OCI-LY3 (cell line): ENCODE data around the gene TMEM120A.

ENCODE experiments used
- H2AFZ ChIP-seq: fragments of 200-600, 300-600 bp; shearing (Covaris generic); 2 replicates; pipeline ENCODE4 v1.6.0; 2014; ENCODE audit warnings: antibody characterized with exemption, low read depth, low read length
- H3K27ac ChIP-seq: fragments of 200-600, 300-600 bp; sonication (generic); 2 replicates; pipeline ENCODE4 v1.5.1; 2014; ENCODE audit warnings: mild to moderate bottlenecking, low read length, moderate library complexity, mixed read lengths
- H3K27me3 ChIP-seq: fragments of 200-600, 300-600 bp; sonication (generic); 2 replicates; pipeline ENCODE4 v1.6.1; 2014; ENCODE audit warnings: low read depth, low read length, mixed read lengths
- H3K36me3 ChIP-seq: fragments of 200-600, 300-600 bp; sonication (generic); replicated peaks from 2 replicates; pipeline ENCODE3; 2014; ENCODE audit warnings: low read depth, low read length, mixed read lengths
- H3K4me1 ChIP-seq: fragments of 300-600, 200-600 bp; sonication (generic); 2 replicates; pipeline ENCODE4 v1.6.1; 2014; ENCODE audit warnings: low read length, mixed read lengths
- H3K4me2 ChIP-seq: fragments of 200-600, 300-600 bp; sonication (generic); 2 replicates; pipeline ENCODE4 v1.6.1; 2014; ENCODE audit warnings: low read length, mixed read lengths
- H3K4me3 ChIP-seq: fragments of 300-600, 200-600 bp; sonication (generic); 2 replicates; pipeline ENCODE4 v1.5.1; 2014; ENCODE audit warnings: antibody characterized with exemption, mild to moderate bottlenecking, low read length, moderate library complexity
- H3K79me2 ChIP-seq: fragments of 300-600, 200-600 bp; shearing (Covaris generic); 2 replicates; pipeline ENCODE4 v1.6.1; 2014; ENCODE audit warnings: mild to moderate bottlenecking, low read length, mixed read lengths
- H3K9ac ChIP-seq: fragments of 300-600, 200-600 bp; shearing (Covaris generic); 2 replicates; pipeline ENCODE4 v1.6.0; 2014; ENCODE audit warnings: mild to moderate bottlenecking, low read length, moderate library complexity
- H3K9me3 ChIP-seq: fragments of 200-600, 300-600 bp; shearing (Covaris generic); 2 replicates; pipeline ENCODE4 v1.6.1; 2014; ENCODE audit warnings: low read length, mixed read lengths; ENCODE audit not compliant: insufficient read depth
- H4K20me1 ChIP-seq: fragments of 200-600, 300-600 bp; sonication (generic); 2 replicates; pipeline ENCODE4 v1.6.1; 2016; ENCODE audit warnings: low read length, mixed read lengths; ENCODE audit not compliant: insufficient read depth
- EZH2phosphoT487 ChIP-seq: fragments of 200-600 bp; shearing (Covaris generic); IDR thresholded peaks from 2 replicates; pipeline ENCODE4 v1.6.1; 2018; ENCODE audit warnings: antibody characterized with exemption, mixed run types, low read depth
- TF ChIP-seq, protein P1 (sequence below): fragments of 200-600, 300-600 bp; sonication (generic); IDR thresholded peaks from 2 replicates; pipeline ENCODE4 v1.5.1; 2014; ENCODE audit warnings: antibody characterized with exemption, low read length, low read depth

Gene TMEM120A

DNA sequence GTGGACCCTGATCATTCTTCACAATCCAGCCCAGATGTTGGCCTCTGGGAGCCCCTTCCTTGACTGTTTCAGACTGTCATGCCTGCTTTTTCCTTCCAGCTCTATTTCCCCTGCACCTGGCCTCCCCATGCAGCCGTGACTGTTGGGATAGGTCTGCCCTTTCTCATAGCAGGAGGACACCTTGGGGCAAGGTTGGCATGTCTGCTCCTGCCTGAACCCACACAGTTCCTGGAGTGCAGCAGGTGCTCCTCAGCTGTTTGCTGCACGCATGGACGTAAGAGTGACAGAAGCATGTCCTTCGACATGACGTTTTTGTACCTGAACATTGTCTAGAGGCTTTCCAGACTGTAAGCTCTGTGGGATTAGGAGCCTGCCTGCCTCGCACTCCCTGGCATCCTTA is 55.5 kb downstream of the TMEM120A start:
- no peak overlapping the region for H3K27ac ChIP-seq
- H3K4me2 ChIP-seq = no peak overlapping the region
- H3K9me3 ChIP-seq = no peaks in the 10 kb centered on the region
- no peak overlapping the region for H2AFZ ChIP-seq
- no peaks in the 10 kb centered on the region for H3K27me3 ChIP-seq
- no peak overlapping the region for H3K4me3 ChIP-seq
- no peak overlapping the region for H3K9ac ChIP-seq
- H3K36me3 ChIP-seq = no peaks in the 10 kb centered on the region
- H3K4me1 ChIP-seq = no peaks in the 10 kb centered on the region
- H3K79me2 ChIP-seq = peaks cover 8% of the 10 kb centered on the region; the same call in 1 of the 2 replicates
- no peak for TF ChIP-seq EZH2phosphoT487
- TF ChIP-seq, protein P1, sequence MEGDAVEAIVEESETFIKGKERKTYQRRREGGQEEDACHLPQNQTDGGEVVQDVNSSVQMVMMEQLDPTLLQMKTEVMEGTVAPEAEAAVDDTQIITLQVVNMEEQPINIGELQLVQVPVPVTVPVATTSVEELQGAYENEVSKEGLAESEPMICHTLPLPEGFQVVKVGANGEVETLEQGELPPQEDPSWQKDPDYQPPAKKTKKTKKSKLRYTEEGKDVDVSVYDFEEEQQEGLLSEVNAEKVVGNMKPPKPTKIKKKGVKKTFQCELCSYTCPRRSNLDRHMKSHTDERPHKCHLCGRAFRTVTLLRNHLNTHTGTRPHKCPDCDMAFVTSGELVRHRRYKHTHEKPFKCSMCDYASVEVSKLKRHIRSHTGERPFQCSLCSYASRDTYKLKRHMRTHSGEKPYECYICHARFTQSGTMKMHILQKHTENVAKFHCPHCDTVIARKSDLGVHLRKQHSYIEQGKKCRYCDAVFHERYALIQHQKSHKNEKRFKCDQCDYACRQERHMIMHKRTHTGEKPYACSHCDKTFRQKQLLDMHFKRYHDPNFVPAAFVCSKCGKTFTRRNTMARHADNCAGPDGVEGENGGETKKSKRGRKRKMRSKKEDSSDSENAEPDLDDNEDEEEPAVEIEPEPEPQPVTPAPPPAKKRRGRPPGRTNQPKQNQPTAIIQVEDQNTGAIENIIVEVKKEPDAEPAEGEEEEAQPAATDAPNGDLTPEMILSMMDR = no peak
- no peaks in the 10 kb centered on the region for H4K20me1 ChIP-seq

- Histone ChIP-seq H3K27me3 (no peaks in the 10 kb centered on the region), H3K4me3 (no peak overlapping the region), H2AFZ (no peak overlapping the region), H4K20me1 (no peaks in the 10 kb centered on the region), H3K79me2 (peaks cover 8% of the 10 kb centered on the region), H3K27ac (no peak overlapping the region), H3K9me3 (no peaks in the 10 kb centered on the region), H3K4me1 (peaks cover 2% of the 10 kb centered on the region; the same call in 1 of the 2 replicates), H3K9ac (no peak overlapping the region), H3K4me2 (no peak overlapping the region), H3K36me3 (no peaks in the 10 kb centered on the region)
- no peak for TF ChIP-seq EZH2phosphoT487
- TF ChIP-seq, protein P1 = no peak
Observed at GRCh38 chr7:75937958-75938786, 56.2 kb downstream of the TMEM120A start.
